ENCODE results near the gene RXYLT1. TPM values are rescaled to one million over a fixed set of nuclear protein-coding genes. Genes with fewer than 3 reads are reported as not detected.

The RXYLT1 gene
- total RNA-seq, 1 donor from 2014 or later, result 22.7 TPM

- ATAC-seq (ENCODE audit: low read depth) (no peak), DNase-seq (no peak)
- Mint-ChIP-seq H3K36me3 (ENCODE audit: low read depth) (no peaks in the 10 kb centered on the region), H3K9me3 (no peaks in the 10 kb centered on the region), H3K27me3 (no peaks in the 10 kb centered on the region), H3K27ac (no peak overlapping the region), H3K4me1 (no peaks in the 10 kb centered on the region), H3K4me3 (no peak overlapping the region)
- ChIA-PET POLR2A (no interaction called here), CTCF (no interaction called here)
- intact Hi-C loops (cut with micrococcal nuclease), result no loop called here
- TF ChIP-seq, protein P1, sequence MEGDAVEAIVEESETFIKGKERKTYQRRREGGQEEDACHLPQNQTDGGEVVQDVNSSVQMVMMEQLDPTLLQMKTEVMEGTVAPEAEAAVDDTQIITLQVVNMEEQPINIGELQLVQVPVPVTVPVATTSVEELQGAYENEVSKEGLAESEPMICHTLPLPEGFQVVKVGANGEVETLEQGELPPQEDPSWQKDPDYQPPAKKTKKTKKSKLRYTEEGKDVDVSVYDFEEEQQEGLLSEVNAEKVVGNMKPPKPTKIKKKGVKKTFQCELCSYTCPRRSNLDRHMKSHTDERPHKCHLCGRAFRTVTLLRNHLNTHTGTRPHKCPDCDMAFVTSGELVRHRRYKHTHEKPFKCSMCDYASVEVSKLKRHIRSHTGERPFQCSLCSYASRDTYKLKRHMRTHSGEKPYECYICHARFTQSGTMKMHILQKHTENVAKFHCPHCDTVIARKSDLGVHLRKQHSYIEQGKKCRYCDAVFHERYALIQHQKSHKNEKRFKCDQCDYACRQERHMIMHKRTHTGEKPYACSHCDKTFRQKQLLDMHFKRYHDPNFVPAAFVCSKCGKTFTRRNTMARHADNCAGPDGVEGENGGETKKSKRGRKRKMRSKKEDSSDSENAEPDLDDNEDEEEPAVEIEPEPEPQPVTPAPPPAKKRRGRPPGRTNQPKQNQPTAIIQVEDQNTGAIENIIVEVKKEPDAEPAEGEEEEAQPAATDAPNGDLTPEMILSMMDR (IDR thresholded peaks at IDR 0.05), result no peak
These were observed 32.2 kb upstream of the RXYLT1 start for GRCh38 chr12:63747553-63747952.

- ChIA-PET POLR2A (no interaction called here), CTCF (no interaction called here)
- DNase-seq, result no peak
- H3K27ac Mint-ChIP-seq, result no peak overlapping the region
- TF ChIP-seq, protein P1 (IDR thresholded peaks at IDR 0.05), result no peak
- intact Hi-C loops (cut with micrococcal nuclease), result no loop called here
- peaks cover 9% of the 10 kb centered on the region for H3K27me3 Mint-ChIP-seq
- H3K9me3 Mint-ChIP-seq, result no peaks in the 10 kb centered on the region
- H3K4me3 Mint-ChIP-seq, result no peak overlapping the region
- no peaks in the 10 kb centered on the region for H3K36me3 Mint-ChIP-seq (ENCODE audit: low read depth)
- ATAC-seq (ENCODE audit: low read depth), result no peak
- H3K4me1 Mint-ChIP-seq, result no peaks in the 10 kb centered on the region
These were observed 27.4 kb upstream of the RXYLT1 start for GRCh38 chr12:63752283-63752682.

- POLR2A ChIA-PET, result no interaction called here
- ATAC-seq (ENCODE audit: low read depth) (no peak), DNase-seq (no peak)
- TF ChIP-seq, protein P1 (IDR thresholded peaks at IDR 0.05), result no peak
- Mint-ChIP-seq H3K9me3 (no peaks in the 10 kb centered on the region), H3K27me3 (peaks cover 11% of the 10 kb centered on the region), H3K27ac (no peak overlapping the region), H3K4me1 (no peaks in the 10 kb centered on the region), H3K4me3 (no peak overlapping the region), H3K36me3 (ENCODE audit: low read depth) (no peaks in the 10 kb centered on the region)
- CTCF ChIA-PET, result no interaction called here
- intact Hi-C loops (cut with micrococcal nuclease), result no loop called here
These were observed 26.9 kb upstream of the RXYLT1 start for GRCh38 chr12:63752841-63753240.

GRCh38 chr12:63753743-63754142 is 26.0 kb upstream of the RXYLT1 start:
- Mint-ChIP-seq H3K9me3 (no peaks in the 10 kb centered on the region), H3K4me3 (no peak overlapping the region), H3K36me3 (ENCODE audit: low read depth) (no peaks in the 10 kb centered on the region), H3K27ac (no peak overlapping the region), H3K27me3 (peaks cover 12% of the 10 kb centered on the region), H3K4me1 (no peaks in the 10 kb centered on the region)
- CTCF ChIA-PET, result no interaction called here
- DNase-seq, result no peak
- ATAC-seq (ENCODE audit: low read depth), result no peak
- POLR2A ChIA-PET, result no interaction called here
- intact Hi-C loops (cut with micrococcal nuclease), result no loop called here
- TF ChIP-seq, protein P1 (IDR thresholded peaks at IDR 0.05), result no peak

DNA sequence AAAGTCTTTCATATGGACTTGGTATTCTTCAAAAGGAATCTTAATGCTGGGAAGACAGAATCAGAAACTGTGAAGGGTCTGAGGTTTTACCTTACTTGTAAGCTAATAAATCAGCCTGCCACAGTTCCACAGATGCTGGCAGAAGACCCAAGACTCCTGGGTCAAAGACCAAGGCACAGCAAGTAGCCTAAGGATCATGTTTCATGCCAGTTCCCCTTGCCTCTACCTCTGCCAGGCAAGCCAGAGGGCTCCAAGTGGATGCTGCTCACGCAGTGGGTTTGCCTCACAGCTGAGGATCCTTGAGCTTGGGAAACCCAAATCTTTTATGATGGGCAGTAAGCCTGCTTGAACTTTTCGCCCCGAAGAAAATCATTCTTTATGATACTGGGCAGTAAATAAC is 15.2 kb upstream of the RXYLT1 start:
- Mint-ChIP-seq H3K27ac (no peak overlapping the region), H3K9me3 (peaks cover 8% of the 10 kb centered on the region), H3K36me3 (ENCODE audit: low read depth) (no peaks in the 10 kb centered on the region), H3K4me3 (no peak overlapping the region), H3K27me3 (peaks cover 6% of the 10 kb centered on the region), H3K4me1 (no peaks in the 10 kb centered on the region)
- CTCF ChIA-PET, result interaction anchor here (1.3 kb wide), 1 partner anchor 38 kb away, joined by 4 read pairs; no protein-coding TSS in a partner anchor
- POLR2A ChIA-PET, result no interaction called here
- TF ChIP-seq, protein P1 (IDR thresholded peaks at IDR 0.05), result no peak
- intact Hi-C loops (cut with micrococcal nuclease), result no loop called here
- DNase-seq, result no peak
- no peak for ATAC-seq (ENCODE audit: low read depth)
